OCI-LY3 (cell line): ENCODE data around the gene ATP2C1.

Source experiments
- H2AFZ ChIP-seq: fragments of 200-600, 300-600 bp; shearing (Covaris generic); 2 replicates; pipeline ENCODE4 v1.6.0; 2014; ENCODE audit warnings: antibody characterized with exemption, low read depth, low read length
- H3K27ac ChIP-seq: fragments of 200-600, 300-600 bp; sonication (generic); 2 replicates; pipeline ENCODE4 v1.5.1; 2014; ENCODE audit warnings: mild to moderate bottlenecking, low read length, moderate library complexity, mixed read lengths
- H3K27me3 ChIP-seq: fragments of 200-600, 300-600 bp; sonication (generic); 2 replicates; pipeline ENCODE4 v1.6.1; 2014; ENCODE audit warnings: low read depth, low read length, mixed read lengths
- H3K36me3 ChIP-seq: fragments of 200-600, 300-600 bp; sonication (generic); replicated peaks from 2 replicates; pipeline ENCODE3; 2014; ENCODE audit warnings: low read depth, low read length, mixed read lengths
- H3K4me1 ChIP-seq: fragments of 300-600, 200-600 bp; sonication (generic); 2 replicates; pipeline ENCODE4 v1.6.1; 2014; ENCODE audit warnings: low read length, mixed read lengths
- H3K4me2 ChIP-seq: fragments of 200-600, 300-600 bp; sonication (generic); 2 replicates; pipeline ENCODE4 v1.6.1; 2014; ENCODE audit warnings: low read length, mixed read lengths
- H3K4me3 ChIP-seq: fragments of 300-600, 200-600 bp; sonication (generic); 2 replicates; pipeline ENCODE4 v1.5.1; 2014; ENCODE audit warnings: antibody characterized with exemption, mild to moderate bottlenecking, low read length, moderate library complexity
- H3K79me2 ChIP-seq: fragments of 300-600, 200-600 bp; shearing (Covaris generic); 2 replicates; pipeline ENCODE4 v1.6.1; 2014; ENCODE audit warnings: mild to moderate bottlenecking, low read length, mixed read lengths
- H3K9ac ChIP-seq: fragments of 300-600, 200-600 bp; shearing (Covaris generic); 2 replicates; pipeline ENCODE4 v1.6.0; 2014; ENCODE audit warnings: mild to moderate bottlenecking, low read length, moderate library complexity
- H3K9me3 ChIP-seq: fragments of 200-600, 300-600 bp; shearing (Covaris generic); 2 replicates; pipeline ENCODE4 v1.6.1; 2014; ENCODE audit warnings: low read length, mixed read lengths; ENCODE audit not compliant: insufficient read depth
- H4K20me1 ChIP-seq: fragments of 200-600, 300-600 bp; sonication (generic); 2 replicates; pipeline ENCODE4 v1.6.1; 2016; ENCODE audit warnings: low read length, mixed read lengths; ENCODE audit not compliant: insufficient read depth
- CTCF ChIP-seq: fragments of 200-600, 300-600 bp; sonication (generic); IDR thresholded peaks from 2 replicates; pipeline ENCODE4 v1.5.1; 2014; ENCODE audit warnings: antibody characterized with exemption, low read length, low read depth
- EZH2phosphoT487 ChIP-seq: fragments of 200-600 bp; shearing (Covaris generic); IDR thresholded peaks from 2 replicates; pipeline ENCODE4 v1.6.1; 2018; ENCODE audit warnings: antibody characterized with exemption, mixed run types, low read depth

The ATP2C1 gene

GRCh38 chr3:130974201-130974600 is 80.3 kb downstream of the ATP2C1 start:
- Histone ChIP-seq H4K20me1 (no peaks in the 10 kb centered on the region), H3K79me2 (no peaks in the 10 kb centered on the region), H3K36me3 (peaks cover 16% of the 10 kb centered on the region), H2AFZ (no peak overlapping the region), H3K9ac (no peak overlapping the region), H3K27me3 (no peaks in the 10 kb centered on the region), H3K4me2 (no peak overlapping the region), H3K4me1 (no peaks in the 10 kb centered on the region), H3K4me3 (no peak overlapping the region), H3K27ac (no peak overlapping the region), H3K9me3 (no peaks in the 10 kb centered on the region)
- no peak for TF ChIP-seq CTCF
- TF ChIP-seq EZH2phosphoT487 = no peak

GRCh38 chr3:130975251-130975650 is 81.4 kb downstream of the ATP2C1 start:
- H3K79me2 ChIP-seq = no peaks in the 10 kb centered on the region
- H3K4me3 ChIP-seq = no peak overlapping the region
- no peak for TF ChIP-seq EZH2phosphoT487
- TF ChIP-seq CTCF = no peak
- H3K4me2 ChIP-seq = no peak overlapping the region
- peaks cover 16% of the 10 kb centered on the region for H3K36me3 ChIP-seq
- no peaks in the 10 kb centered on the region for H4K20me1 ChIP-seq
- H3K9me3 ChIP-seq = no peaks in the 10 kb centered on the region
- H3K27ac ChIP-seq = no peak overlapping the region
- H3K4me1 ChIP-seq = no peaks in the 10 kb centered on the region
- H2AFZ ChIP-seq = no peak overlapping the region
- no peaks in the 10 kb centered on the region for H3K27me3 ChIP-seq
- no peak overlapping the region for H3K9ac ChIP-seq

- Histone ChIP-seq H4K20me1 (no peaks in the 10 kb centered on the region), H3K4me2 (no peak overlapping the region), H3K4me3 (no peak overlapping the region), H3K9ac (no peak overlapping the region), H2AFZ (no peak overlapping the region), H3K27ac (no peak overlapping the region), H3K9me3 (no peaks in the 10 kb centered on the region), H3K36me3 (peaks cover 8% of the 10 kb centered on the region), H3K79me2 (no peaks in the 10 kb centered on the region), H3K27me3 (no peaks in the 10 kb centered on the region), H3K4me1 (no peaks in the 10 kb centered on the region)
- TF ChIP-seq EZH2phosphoT487 (no peak), CTCF (no peak)
Observed at GRCh38 chr3:130976706-130977105, 82.8 kb downstream of the ATP2C1 start.

GRCh38 chr3:130979117-130979516 is 85.2 kb downstream of the ATP2C1 start:
- Histone ChIP-seq H3K27me3 (no peaks in the 10 kb centered on the region), H3K9ac (no peak overlapping the region), H3K4me3 (no peak overlapping the region), H3K4me1 (no peaks in the 10 kb centered on the region), H3K79me2 (no peaks in the 10 kb centered on the region), H2AFZ (no peak overlapping the region), H3K27ac (no peak overlapping the region), H3K9me3 (no peaks in the 10 kb centered on the region), H3K4me2 (no peak overlapping the region), H3K36me3 (no peaks in the 10 kb centered on the region), H4K20me1 (no peaks in the 10 kb centered on the region)
- TF ChIP-seq CTCF (no peak), EZH2phosphoT487 (no peak)
